IPS-18a (cell line): ENCODE results near the gene GRIN1.

Experiments used
- H3K27ac ChIP-seq: one replicate; pipeline ENCODE4 v1.5.1; 2013; ENCODE audit warnings: low read length
- H3K27me3 ChIP-seq: one replicate; pipeline ENCODE4 v1.6.1; 2013; ENCODE audit warnings: mild to moderate bottlenecking, low read length; ENCODE audit not compliant: control insufficient read depth, insufficient read depth
- H3K36me3 ChIP-seq: one replicate; pipeline ENCODE4 v1.6.1; 2013; ENCODE audit warnings: low read depth, low read length; ENCODE audit not compliant: control insufficient read depth
- H3K4me1 ChIP-seq: one replicate; pipeline ENCODE4 v1.6.1; 2013; ENCODE audit warnings: low read depth, low read length; ENCODE audit not compliant: control insufficient read depth
- H3K4me3 ChIP-seq: one replicate; pipeline ENCODE4 v1.5.1; 2013; ENCODE audit warnings: low read length
- H3K9ac ChIP-seq: one replicate; pipeline ENCODE4 v1.6.1; 2013; ENCODE audit warnings: mild to moderate bottlenecking, low read length, moderate library complexity
- H3K9me3 ChIP-seq: one replicate; pipeline ENCODE4 v1.6.1; 2013; ENCODE audit warnings: low read depth, low read length; ENCODE audit not compliant: control insufficient read depth

The GRIN1 gene

DNA sequence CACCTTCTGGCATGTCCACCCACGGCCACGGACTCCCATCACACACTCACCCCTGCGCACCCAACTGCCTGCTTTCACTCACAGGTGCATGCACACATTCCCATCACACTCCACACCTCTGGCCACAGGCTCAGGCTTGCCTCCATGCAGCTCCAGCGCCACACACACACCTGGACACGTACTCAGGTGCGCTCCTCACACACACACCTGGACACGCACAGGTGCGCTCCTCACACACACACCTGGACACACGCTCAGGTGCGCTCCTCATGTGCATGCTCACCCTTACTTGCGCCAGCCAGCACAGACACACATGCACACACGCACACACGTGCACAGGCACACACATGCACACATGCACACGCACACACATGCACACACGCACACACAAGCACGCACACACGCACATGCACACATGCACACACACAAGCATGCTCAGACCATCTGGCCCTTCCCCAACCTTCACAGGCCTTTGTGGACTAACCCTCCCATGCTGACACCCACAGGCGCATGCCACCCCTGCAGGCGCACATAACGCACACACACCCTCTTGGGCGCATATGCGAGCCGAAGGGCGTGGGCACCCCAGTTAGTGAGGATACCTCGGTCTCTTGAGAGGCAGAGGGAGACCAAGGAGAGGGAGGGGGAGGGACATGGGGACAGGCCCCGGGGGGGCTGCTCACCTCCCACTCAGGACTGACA, 8.3 kb downstream of the GRIN1 start:
- Histone ChIP-seq H3K9me3 (no peaks in the 10 kb centered on the region), H3K4me1 (no peaks in the 10 kb centered on the region), H3K27ac (no peak overlapping the region), H3K4me3 (no peak overlapping the region), H3K9ac (no peak overlapping the region), H3K27me3 (peaks cover 35% of the 10 kb centered on the region), H3K36me3 (no peaks in the 10 kb centered on the region)

DNA sequence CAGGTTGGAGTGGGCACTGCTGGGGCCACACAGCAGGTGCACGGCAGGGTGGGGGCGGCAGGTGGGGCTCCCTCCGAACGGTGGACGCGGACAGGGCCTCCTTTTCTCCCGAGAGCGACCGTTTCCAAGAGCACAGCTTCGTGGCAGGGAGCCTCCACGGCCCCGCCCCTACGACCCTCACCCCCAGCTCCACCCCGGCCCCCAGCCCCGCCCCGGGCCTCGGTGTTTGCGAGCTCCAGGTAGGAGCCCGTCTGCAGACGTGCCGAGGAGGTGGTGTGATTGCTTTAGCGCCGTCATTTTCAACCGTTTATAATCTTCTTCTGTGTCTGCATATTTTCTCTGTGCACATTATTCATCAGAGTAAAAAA, 8.8 kb downstream of the GRIN1 start:
- no peak overlapping the region for H3K4me3 ChIP-seq
- H3K27me3 ChIP-seq, result peaks cover 30% of the 10 kb centered on the region
- H3K9ac ChIP-seq, result no peak overlapping the region
- no peaks in the 10 kb centered on the region for H3K36me3 ChIP-seq
- no peaks in the 10 kb centered on the region for H3K4me1 ChIP-seq
- H3K27ac ChIP-seq, result no peak overlapping the region
- no peaks in the 10 kb centered on the region for H3K9me3 ChIP-seq

- Histone ChIP-seq H3K9ac (no peak overlapping the region), H3K4me3 (no peak overlapping the region), H3K27ac (no peak overlapping the region), H3K27me3 (peaks cover 25% of the 10 kb centered on the region), H3K9me3 (no peaks in the 10 kb centered on the region), H3K36me3 (no peaks in the 10 kb centered on the region), H3K4me1 (no peaks in the 10 kb centered on the region)
These were observed 9.3 kb downstream of the GRIN1 start for GRCh38 chr9:137148242-137148641.

- Histone ChIP-seq H3K27me3 (peaks cover 21% of the 10 kb centered on the region), H3K9me3 (no peaks in the 10 kb centered on the region), H3K4me3 (no peak overlapping the region), H3K9ac (no peak overlapping the region), H3K27ac (no peak overlapping the region), H3K36me3 (no peaks in the 10 kb centered on the region), H3K4me1 (no peaks in the 10 kb centered on the region)
These were observed 9.7 kb downstream of the GRIN1 start for GRCh38 chr9:137148661-137149060.

DNA sequence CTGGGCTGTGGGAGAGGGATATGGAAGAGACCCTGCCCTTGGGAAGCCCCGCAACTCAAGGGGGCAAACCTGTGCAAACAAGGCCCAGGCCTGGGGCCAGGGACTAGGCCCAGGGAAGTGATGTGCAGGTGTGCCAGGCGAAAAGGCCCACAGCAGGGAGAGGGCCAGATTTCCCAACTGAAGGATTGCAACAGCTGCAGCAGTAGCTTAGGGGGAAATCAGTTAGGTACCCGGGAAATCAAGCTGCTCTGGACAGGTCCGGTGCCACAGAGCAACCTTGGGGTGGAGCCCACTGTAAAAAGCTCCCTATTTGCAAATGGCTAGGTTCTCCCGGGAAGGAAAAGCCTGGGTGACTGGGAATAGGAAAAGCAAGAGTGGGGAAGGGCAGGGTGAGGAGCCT, 10.4 kb downstream of the GRIN1 start:
- Histone ChIP-seq H3K27ac (no peak overlapping the region), H3K4me3 (no peak overlapping the region), H3K4me1 (no peaks in the 10 kb centered on the region), H3K9me3 (no peaks in the 10 kb centered on the region), H3K36me3 (no peaks in the 10 kb centered on the region), H3K9ac (no peak overlapping the region), H3K27me3 (peaks cover 15% of the 10 kb centered on the region)

GRCh38 chr9:137149942-137150616, 11.1 kb downstream of the GRIN1 start:
- no peaks in the 10 kb centered on the region for H3K36me3 ChIP-seq
- H3K9me3 ChIP-seq, result no peaks in the 10 kb centered on the region
- H3K27me3 ChIP-seq, result peaks cover 15% of the 10 kb centered on the region
- H3K4me1 ChIP-seq, result no peaks in the 10 kb centered on the region
- no peak overlapping the region for H3K4me3 ChIP-seq
- H3K9ac ChIP-seq, result no peak overlapping the region
- no peak overlapping the region for H3K27ac ChIP-seq

GRCh38 chr9:137150617-137151457, 11.9 kb downstream of the GRIN1 start:
- no peak overlapping the region for H3K27ac ChIP-seq
- peaks cover 13% of the 10 kb centered on the region for H3K27me3 ChIP-seq
- no peaks in the 10 kb centered on the region for H3K9me3 ChIP-seq
- H3K9ac ChIP-seq, result no peak overlapping the region
- no peak overlapping the region for H3K4me3 ChIP-seq
- no peaks in the 10 kb centered on the region for H3K4me1 ChIP-seq
- H3K36me3 ChIP-seq, result no peaks in the 10 kb centered on the region

- Histone ChIP-seq H3K27ac (no peak overlapping the region), H3K36me3 (no peaks in the 10 kb centered on the region), H3K9me3 (no peaks in the 10 kb centered on the region), H3K4me1 (no peaks in the 10 kb centered on the region), H3K4me3 (no peak overlapping the region), H3K27me3 (peaks cover 17% of the 10 kb centered on the region), H3K9ac (no peak overlapping the region)
These were observed 14.0 kb downstream of the GRIN1 start for GRCh38 chr9:137152844-137153405.

- Histone ChIP-seq H3K9ac (no peak overlapping the region), H3K36me3 (no peaks in the 10 kb centered on the region), H3K4me3 (no peak overlapping the region), H3K9me3 (no peaks in the 10 kb centered on the region), H3K4me1 (no peaks in the 10 kb centered on the region), H3K27me3 (peaks cover 47% of the 10 kb centered on the region), H3K27ac (no peak overlapping the region)
These were observed 17.8 kb downstream of the GRIN1 start for GRCh38 chr9:137156567-137157375.

DNA sequence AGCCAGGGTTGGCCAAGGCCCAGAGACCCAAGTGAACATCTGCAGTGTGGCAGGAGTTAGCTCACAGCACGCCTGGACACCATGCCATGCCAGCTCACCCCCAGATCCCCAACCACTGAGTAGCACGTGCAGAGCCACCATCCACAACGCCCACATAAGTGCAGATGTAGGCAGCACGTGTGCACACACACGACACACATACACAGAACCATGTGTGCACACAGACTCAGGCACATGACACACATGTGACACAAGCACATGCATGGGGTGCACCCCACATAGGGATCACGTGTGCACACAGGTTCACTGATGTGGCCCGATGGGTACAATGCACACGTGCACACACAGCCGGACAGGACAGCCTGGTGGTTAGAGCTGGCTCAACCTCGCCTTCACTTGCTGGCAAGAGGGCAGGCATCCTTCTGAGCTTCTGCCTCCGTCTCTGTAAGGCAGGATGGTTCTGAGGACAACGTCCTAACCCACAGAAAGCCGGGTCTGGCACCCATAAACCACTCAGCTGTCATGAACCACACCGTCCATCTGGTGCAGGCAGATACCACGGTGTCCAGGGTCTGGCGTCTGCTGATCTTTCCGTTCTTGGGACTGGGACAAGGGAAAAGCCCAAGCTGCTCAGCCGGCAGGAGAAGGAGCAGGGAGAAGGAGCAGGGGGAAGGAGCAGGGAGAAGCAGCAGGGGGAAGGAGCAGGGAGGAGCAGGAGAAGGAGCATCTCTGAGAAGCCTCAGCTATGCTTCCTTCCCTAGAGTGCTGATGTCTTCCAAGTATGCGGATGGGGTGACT, 18.9 kb downstream of the GRIN1 start:
- Histone ChIP-seq H3K27ac (no peak overlapping the region), H3K27me3 (peaks cover 57% of the 10 kb centered on the region), H3K4me1 (no peaks in the 10 kb centered on the region), H3K36me3 (no peaks in the 10 kb centered on the region), H3K4me3 (no peak overlapping the region), H3K9me3 (no peaks in the 10 kb centered on the region), H3K9ac (no peak overlapping the region)
